MM.1S (cell line): ENCODE measurements around the gene BFAR.

Source experiments
- DNase-seq: peaks from one replicate; pipeline ENCODE4 v3.0.0-alpha.2; 2015
- H2AFZ ChIP-seq: fragments of 300-600 bp; sonication (generic); 2 replicates; pipeline ENCODE4 v1.6.0; 2016; ENCODE audit warnings: antibody characterized with exemption, low read length
- H3F3A ChIP-seq: fragments of 300-600 bp; sonication (generic); 2 replicates; pipeline ENCODE4 v1.6.1; 2016; ENCODE audit warnings: mild to moderate bottlenecking, antibody characterized with exemption, low read length, moderate library complexity, mixed read lengths; ENCODE audit not compliant: insufficient read depth
- H3K27ac ChIP-seq: fragments of 300-600 bp; sonication (generic); 2 replicates; pipeline ENCODE4 v1.5.1; 2016; ENCODE audit warnings: mild to moderate bottlenecking, low read length
- H3K27me3 ChIP-seq: fragments of 300-600 bp; sonication (generic); replicated peaks from 2 replicates; pipeline ENCODE4 v1.6.0; 2016; ENCODE audit warnings: low read length; ENCODE audit not compliant: insufficient read depth
- H3K36me3 ChIP-seq: fragments of 300-600 bp; sonication (generic); replicated peaks from 2 replicates; pipeline ENCODE4 v1.6.1; 2016; ENCODE audit warnings: mild to moderate bottlenecking, low read length, mixed read lengths; ENCODE audit not compliant: insufficient read depth
- H3K4me1 ChIP-seq: fragments of 300-600 bp; sonication (generic); 2 replicates; pipeline ENCODE4 v1.6.1; 2016; ENCODE audit warnings: low read length, mixed read lengths
- H3K4me2 ChIP-seq: fragments of 300-600 bp; sonication (generic); 2 replicates; pipeline ENCODE4 v1.6.0; 2016; ENCODE audit warnings: low read depth, low read length
- H3K4me3 ChIP-seq: fragments of 300-600 bp; sonication (generic); 2 replicates; pipeline ENCODE4 v1.5.1; 2016; ENCODE audit warnings: low read length, mixed read lengths
- H3K79me2 ChIP-seq: fragments of 300-600 bp; sonication (generic); 2 replicates; pipeline ENCODE4 v1.6.1; 2016; ENCODE audit warnings: mixed run types, low read length, mixed read lengths
- H3K9ac ChIP-seq: fragments of 300-600 bp; sonication (generic); 2 replicates; pipeline ENCODE4 v1.6.1; 2016; ENCODE audit warnings: low read length, mixed read lengths
- H3K9me2 ChIP-seq: fragments of 300-600 bp; sonication (generic); replicated peaks from 2 replicates; pipeline ENCODE4 v1.6.1; 2016; ENCODE audit warnings: mild to moderate bottlenecking, low read length, mixed read lengths; ENCODE audit not compliant: insufficient read depth
- H3K9me3 ChIP-seq: fragments of 300-600 bp; sonication (generic); replicated peaks from 2 replicates; pipeline ENCODE4 v1.6.1; 2016; ENCODE audit warnings: mild to moderate bottlenecking, low read length, mixed read lengths; ENCODE audit not compliant: insufficient read depth
- H4K20me1 ChIP-seq: fragments of 300-600 bp; sonication (generic); 2 replicates; pipeline ENCODE4 v1.6.1; 2016; ENCODE audit warnings: mild to moderate bottlenecking, low read length, moderate library complexity, mixed read lengths; ENCODE audit not compliant: insufficient read depth
- EZH2 ChIP-seq: fragments of 300-600 bp; sonication (generic); optimal IDR thresholded peaks from 2 replicates; pipeline ENCODE3; 2017; ENCODE audit warnings: low read depth, mild to moderate bottlenecking, antibody characterized with exemption, low read length, mixed read lengths
- EZH2phosphoT487 ChIP-seq: fragments of 300-600 bp; sonication (generic); IDR thresholded peaks from 2 replicates; pipeline ENCODE4 v1.6.1; 2018; ENCODE audit warnings: antibody characterized with exemption, low read length
- TF ChIP-seq, protein P1 (sequence below): fragments of 300-600 bp; sonication (generic); IDR thresholded peaks from 2 replicates; pipeline ENCODE4 v1.5.1; 2016; ENCODE audit warnings: antibody characterized with exemption, low read length, mixed read lengths

Gene BFAR

DNA sequence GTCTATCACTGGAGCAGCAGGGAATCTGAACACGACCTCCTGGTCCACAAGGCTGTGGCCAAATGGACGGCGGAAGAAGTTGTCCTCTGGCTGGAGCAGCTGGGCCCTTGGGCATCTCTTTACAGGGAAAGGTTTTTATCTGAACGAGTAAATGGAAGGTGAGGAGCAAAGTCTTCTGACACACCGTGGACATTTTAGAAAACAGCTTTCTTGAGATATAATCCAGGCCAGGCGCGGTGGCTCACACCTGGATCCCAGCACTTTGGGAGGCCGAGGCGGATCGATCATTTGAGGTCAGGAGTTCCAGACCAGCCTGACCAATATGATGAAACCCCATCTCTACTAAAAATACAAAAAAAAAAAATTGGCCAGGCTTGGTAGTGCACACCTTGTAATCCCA lies 17.1 kb downstream of the BFAR start:
- no peaks in the 10 kb centered on the region for H3K9me2 ChIP-seq
- H3K27me3 ChIP-seq: no peaks in the 10 kb centered on the region
- no peak overlapping the region for H2AFZ ChIP-seq
- H3K4me2 ChIP-seq: no peak overlapping the region
- DNase-seq: no peak
- TF ChIP-seq EZH2 (no peak), EZH2phosphoT487 (no peak)
- TF ChIP-seq, protein P1, sequence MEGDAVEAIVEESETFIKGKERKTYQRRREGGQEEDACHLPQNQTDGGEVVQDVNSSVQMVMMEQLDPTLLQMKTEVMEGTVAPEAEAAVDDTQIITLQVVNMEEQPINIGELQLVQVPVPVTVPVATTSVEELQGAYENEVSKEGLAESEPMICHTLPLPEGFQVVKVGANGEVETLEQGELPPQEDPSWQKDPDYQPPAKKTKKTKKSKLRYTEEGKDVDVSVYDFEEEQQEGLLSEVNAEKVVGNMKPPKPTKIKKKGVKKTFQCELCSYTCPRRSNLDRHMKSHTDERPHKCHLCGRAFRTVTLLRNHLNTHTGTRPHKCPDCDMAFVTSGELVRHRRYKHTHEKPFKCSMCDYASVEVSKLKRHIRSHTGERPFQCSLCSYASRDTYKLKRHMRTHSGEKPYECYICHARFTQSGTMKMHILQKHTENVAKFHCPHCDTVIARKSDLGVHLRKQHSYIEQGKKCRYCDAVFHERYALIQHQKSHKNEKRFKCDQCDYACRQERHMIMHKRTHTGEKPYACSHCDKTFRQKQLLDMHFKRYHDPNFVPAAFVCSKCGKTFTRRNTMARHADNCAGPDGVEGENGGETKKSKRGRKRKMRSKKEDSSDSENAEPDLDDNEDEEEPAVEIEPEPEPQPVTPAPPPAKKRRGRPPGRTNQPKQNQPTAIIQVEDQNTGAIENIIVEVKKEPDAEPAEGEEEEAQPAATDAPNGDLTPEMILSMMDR: no peak
- no peaks in the 10 kb centered on the region for H4K20me1 ChIP-seq
- H3K9ac ChIP-seq: no peak overlapping the region
- H3K79me2 ChIP-seq: peaks cover 31% of the 10 kb centered on the region
- H3F3A ChIP-seq: no peaks in the 10 kb centered on the region
- H3K9me3 ChIP-seq: no peaks in the 10 kb centered on the region
- no peak overlapping the region for H3K27ac ChIP-seq
- H3K36me3 ChIP-seq: peaks cover 19% of the 10 kb centered on the region
- no peak overlapping the region for H3K4me3 ChIP-seq
- no peaks in the 10 kb centered on the region for H3K4me1 ChIP-seq

DNA sequence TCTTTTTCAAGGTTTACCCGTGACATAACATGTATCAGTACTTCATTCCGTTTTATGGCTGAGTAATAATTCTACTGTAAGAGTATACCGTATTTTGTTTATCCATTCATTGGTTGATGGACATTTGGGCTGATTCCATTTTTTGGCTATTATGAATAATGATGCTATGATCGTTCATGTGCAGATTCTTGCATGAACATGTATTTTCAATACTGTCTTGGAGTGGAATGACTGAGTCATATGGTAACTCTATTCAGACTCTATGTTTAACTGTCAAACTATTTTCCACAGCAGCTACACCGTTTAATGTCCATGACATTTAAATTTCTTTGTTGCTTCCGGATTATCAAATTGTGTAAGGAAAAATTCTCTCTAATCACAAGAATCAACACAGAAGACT lies 17.9 kb downstream of the BFAR start:
- Histone ChIP-seq H2AFZ (no peak overlapping the region), H3K27me3 (no peaks in the 10 kb centered on the region), H3K9me2 (no peaks in the 10 kb centered on the region), H3K4me2 (no peak overlapping the region), H3K4me3 (no peak overlapping the region), H3F3A (no peaks in the 10 kb centered on the region), H3K4me1 (no peaks in the 10 kb centered on the region), H3K79me2 (peaks cover 24% of the 10 kb centered on the region), H3K9ac (no peak overlapping the region), H3K36me3 (peaks cover 19% of the 10 kb centered on the region), H4K20me1 (no peaks in the 10 kb centered on the region), H3K27ac (no peak overlapping the region), H3K9me3 (no peaks in the 10 kb centered on the region)
- no peak for TF ChIP-seq EZH2phosphoT487
- TF ChIP-seq, protein P1: no peak
- no peak for DNase-seq

DNA sequence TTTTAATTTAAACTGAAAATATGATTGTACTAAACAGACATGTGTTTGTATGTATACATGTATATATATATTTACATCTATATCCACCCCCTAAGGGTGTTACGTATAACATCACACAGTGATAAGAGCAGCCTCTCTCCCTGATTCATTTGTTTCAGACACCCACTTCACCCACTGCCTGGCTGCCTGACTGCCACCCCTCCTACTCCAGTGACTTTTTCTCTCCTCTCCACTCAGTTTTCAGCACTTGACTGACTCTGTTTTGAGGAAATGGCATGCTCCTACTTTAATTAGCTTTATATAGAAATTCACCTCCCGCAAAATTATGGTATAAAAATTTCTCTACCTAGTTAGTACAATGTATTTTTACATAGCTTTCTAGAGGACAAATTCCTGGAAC lies 20.0 kb downstream of the BFAR start:
- Histone ChIP-seq H3K4me1 (peaks cover 2% of the 10 kb centered on the region; the same call in 1 of the 2 replicates), H3K9ac (no peak overlapping the region), H3K36me3 (peaks cover 19% of the 10 kb centered on the region), H3K27me3 (no peaks in the 10 kb centered on the region), H3F3A (peaks cover 4% of the 10 kb centered on the region; the same call in 1 of the 2 replicates), H3K9me3 (no peaks in the 10 kb centered on the region), H3K79me2 (peaks cover 13% of the 10 kb centered on the region), H3K27ac (no peak overlapping the region), H3K9me2 (no peaks in the 10 kb centered on the region), H3K4me2 (no peak overlapping the region), H4K20me1 (no peaks in the 10 kb centered on the region), H3K4me3 (no peak overlapping the region), H2AFZ (no peak overlapping the region)
- DNase-seq: no peak
- TF ChIP-seq EZH2 (no peak), EZH2phosphoT487 (no peak)
- TF ChIP-seq, protein P1: no peak
